Heart left ventricle (tissue), 16 donors: ENCODE measurements around the gene KIAA1671. TPM values are rescaled to one million over a fixed set of nuclear protein-coding genes. Genes with fewer than 3 reads are reported as not detected.

Experiments used
- ATAC-seq, 4 donors: fragments of 200-7000 bp; cut with Tn5 transposase; one replicate each; pipeline ENCODE4 v1.9.1; 2020 to 2022; ENCODE audit warnings: moderate library complexity in 4 of 4, mild to moderate bottlenecking in 3 of 4, moderate number of reproducible peaks in 1 of 4
- DNase-seq, 5 donors: peaks; one replicate each; pipeline ENCODE4 v3.0.0-alpha.2; 2020
- H3K27ac ChIP-seq, 12 donors: fragments of 200-600 bp; sonication (generic) in 4 of 12; one replicate each; pipeline versions ENCODE4 v1.5.0 to v1.8.0; 2016 to 2022; ENCODE audit warnings: mild to moderate bottlenecking in 2 of 12
- H3K27me3 ChIP-seq, 9 donors: fragments of 200-600 bp; sonication (generic) in 2 of 9; one replicate each; pipeline versions ENCODE4 v1.5.1 to v1.8.0; 2016 to 2022; ENCODE audit warnings: mild to moderate bottlenecking in 3 of 9
- H3K36me3 ChIP-seq, 9 donors: fragments of 200-600 bp; sonication (generic) in 2 of 9; one replicate each; pipeline versions ENCODE4 v1.5.0 to v1.8.0; 2018 to 2022; ENCODE audit warnings: mild to moderate bottlenecking in 2 of 9
- H3K4me1 ChIP-seq, 12 donors: fragments of 200-600 bp; sonication (generic) in 4 of 12; one replicate each; pipeline versions ENCODE4 v1.5.0 to v1.8.0; 2016 to 2022; ENCODE audit warnings: mild to moderate bottlenecking in 3 of 12
- H3K4me3 ChIP-seq, 12 donors: fragments of 200-600 bp; sonication (generic) in 4 of 12; one replicate each; pipeline versions ENCODE4 v1.5.0 to v1.8.0; 2017 to 2022; ENCODE audit warnings: mild to moderate bottlenecking in 9 of 12, moderate library complexity in 4 of 12
- H3K9me3 ChIP-seq, 12 donors: fragments of 200-600 bp; sonication (generic) in 4 of 12; one replicate each; pipeline versions ENCODE4 v1.5.0 to v1.8.0; 2016 to 2022; ENCODE audit warnings: mild to moderate bottlenecking in 1 of 12
- POLR2A ChIP-seq, 2 donors: fragments of 450-650 bp; IDR thresholded peaks; one replicate each; pipeline ENCODE4 v1.6.1; 2017; ENCODE audit warnings: antibody characterized with exemption in 2 of 2, mild to moderate bottlenecking in 2 of 2, moderate library complexity in 2 of 2
- WGBS, 4 donors: extraction: QIAGEN DNeasy Blood & Tissue Kit in 2 of 4; methylation state at CpG; one replicate each; pipeline versions ENCODE4 v1.1.5 to v1.1.7; 2013 to 2018; 5-methylcytosine and 5-hydroxymethylcytosine counted together
- intact Hi-C, 10 donors: fragments of 100-400 bp; cut with DNase I; formaldehyde crosslinking; loops; one replicate each; pipeline versions ENCODE4 v1.11.1 to v1.14.2; 2022
- polyA plus RNA-seq, 2 donors: library from polyadenylated mRNA; stranded (reverse); fragments of 200-250 nt; gene quantifications; one replicate each; pipeline ENCODE4 v1.2.3, GENCODE V29; 2013
- total RNA-seq, 9 donors: library from RNA; depleted of rRNA in 2 of 9; stranded (reverse); fragments of >200 nt in 2 of 9; fragmentation: NEBNext Ultra II Directional in 3 of 9; extraction: Animal tissue kit (Norgen Biotek cat#: 25700) in 3 of 9; gene quantifications; one replicate each; pipeline versions ENCODE4 v1.1.0 to v1.2.4, GENCODE V29; 2016 to 2023
- TF ChIP-seq, protein P1 (sequence below), 12 donors: fragments of 200-600 bp; sonication (generic) in 4 of 12; IDR thresholded peaks; one replicate each; pipeline versions ENCODE4 v1.5.0 to v1.8.0; 2018 to 2022; ENCODE audit warnings: antibody characterized with exemption in 12 of 12, mild to moderate bottlenecking in 5 of 12
- donor health status: ischemic (EF 13 %, LVEDD 7.1; RV severe dilation, severe dysfunction).
- donor health status: healthy with polysubstance abuse.
- donor health status: DM: no; HTN: yes; CAD: no.
- donor health status: DM: no; HTN: no; CAD: no.
- donor health status: ischemic (EF 25% LVEDD 6.9; RV normal size, moderate dysfunction).
- donor health status: ischemic (EF 25% LVEDD 5.7; RV mildly dilated, moderate dysfunction).
- donor health status: healthy.
- donor health status: DM: yes; HTN: yes; CAD: no.
- donor health status: ischemic (EF 35%, LVEDD 5.7; RV mildly dilated, moderate dysfunction).
- donor health status: nonischemic (EF 11% LVEDD 7.7; RV severe dilation, severe dysfunction).
- donor health status: DM: yes; HTN: yes; CAD: no.
- donor health status: PGD.
- donor health status: ischemic (EF 29% LVEDD 5.4; RV normal size, mild dysfunction).
- donor health status: nonischemic (EF 23%, LVEDD 6.1; RV moderate dilation, normal function).

KIAA1671 gene
- total and polyA plus RNA-seq, 11 donors = 4.5 to 22.1 (median 13.2) TPM

- no peaks in the 10 kb centered on the region for H3K9me3 ChIP-seq
- no peaks in the 10 kb centered on the region for H3K36me3 ChIP-seq
- DNase-seq (no peak), ATAC-seq (no peak)
- WGBS, 4 donors = 92 to 94% (median 94%) methylated on average over 6 of the region's 6 CpGs
- H3K27me3 ChIP-seq = peaks cover 0 to 5% (median 0%) of the 10 kb centered on the region in 9 donors
- H3K4me1 ChIP-seq = peaks cover 0 to 37% (median 3%) of the 10 kb centered on the region in 12 donors
- H3K27ac ChIP-seq = no peak overlapping the region
- TF ChIP-seq POLR2A (IDR thresholded peaks at IDR 0.05) = no peak
- TF ChIP-seq, protein P1, sequence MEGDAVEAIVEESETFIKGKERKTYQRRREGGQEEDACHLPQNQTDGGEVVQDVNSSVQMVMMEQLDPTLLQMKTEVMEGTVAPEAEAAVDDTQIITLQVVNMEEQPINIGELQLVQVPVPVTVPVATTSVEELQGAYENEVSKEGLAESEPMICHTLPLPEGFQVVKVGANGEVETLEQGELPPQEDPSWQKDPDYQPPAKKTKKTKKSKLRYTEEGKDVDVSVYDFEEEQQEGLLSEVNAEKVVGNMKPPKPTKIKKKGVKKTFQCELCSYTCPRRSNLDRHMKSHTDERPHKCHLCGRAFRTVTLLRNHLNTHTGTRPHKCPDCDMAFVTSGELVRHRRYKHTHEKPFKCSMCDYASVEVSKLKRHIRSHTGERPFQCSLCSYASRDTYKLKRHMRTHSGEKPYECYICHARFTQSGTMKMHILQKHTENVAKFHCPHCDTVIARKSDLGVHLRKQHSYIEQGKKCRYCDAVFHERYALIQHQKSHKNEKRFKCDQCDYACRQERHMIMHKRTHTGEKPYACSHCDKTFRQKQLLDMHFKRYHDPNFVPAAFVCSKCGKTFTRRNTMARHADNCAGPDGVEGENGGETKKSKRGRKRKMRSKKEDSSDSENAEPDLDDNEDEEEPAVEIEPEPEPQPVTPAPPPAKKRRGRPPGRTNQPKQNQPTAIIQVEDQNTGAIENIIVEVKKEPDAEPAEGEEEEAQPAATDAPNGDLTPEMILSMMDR (IDR thresholded peaks at IDR 0.05) = no peak
- H3K4me3 ChIP-seq = no peak overlapping the region
- intact Hi-C loops = no loop called here
Observed at GRCh38 chr22:25071720-25072119, 119.2 kb downstream of the KIAA1671 start.

DNA sequence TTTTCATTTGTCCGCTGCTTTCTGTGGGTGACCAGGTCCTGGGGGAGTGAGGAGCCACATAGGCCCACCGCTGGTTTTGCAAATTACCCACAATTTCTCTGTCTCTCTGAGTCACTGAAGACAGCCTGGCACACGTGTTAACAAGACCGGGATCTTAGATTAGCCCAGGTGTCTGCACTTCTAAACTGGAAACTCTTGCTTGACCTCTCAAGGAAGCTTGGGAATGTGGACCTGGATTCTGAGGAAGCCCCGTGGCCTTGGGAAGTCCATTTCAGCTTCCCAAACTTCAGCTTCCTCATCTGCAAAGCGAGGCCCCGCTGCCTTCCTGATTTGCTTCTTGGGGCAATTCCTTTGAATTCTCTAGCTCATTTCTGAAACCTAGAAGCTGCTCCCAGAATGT lies 119.9 kb downstream of the KIAA1671 start:
- DNase-seq (no peak), ATAC-seq (no peak)
- H3K4me3 ChIP-seq = no peak overlapping the region
- intact Hi-C loops = no loop called here
- TF ChIP-seq, protein P1 (IDR thresholded peaks at IDR 0.05) = no peak
- TF ChIP-seq POLR2A (IDR thresholded peaks at IDR 0.05) = no peak
- H3K36me3 ChIP-seq = no peaks in the 10 kb centered on the region
- peaks cover 0 to 41% (median 3%) of the 10 kb centered on the region in 12 donors for H3K4me1 ChIP-seq
- peaks cover 0 to 5% (median 0%) of the 10 kb centered on the region in 9 donors for H3K27me3 ChIP-seq
- H3K9me3 ChIP-seq = no peaks in the 10 kb centered on the region
- WGBS, 4 donors = 86 to 93% (median 90%) methylated on average over 7 of the region's 7 CpGs
- H3K27ac ChIP-seq = no peak overlapping the region

DNA sequence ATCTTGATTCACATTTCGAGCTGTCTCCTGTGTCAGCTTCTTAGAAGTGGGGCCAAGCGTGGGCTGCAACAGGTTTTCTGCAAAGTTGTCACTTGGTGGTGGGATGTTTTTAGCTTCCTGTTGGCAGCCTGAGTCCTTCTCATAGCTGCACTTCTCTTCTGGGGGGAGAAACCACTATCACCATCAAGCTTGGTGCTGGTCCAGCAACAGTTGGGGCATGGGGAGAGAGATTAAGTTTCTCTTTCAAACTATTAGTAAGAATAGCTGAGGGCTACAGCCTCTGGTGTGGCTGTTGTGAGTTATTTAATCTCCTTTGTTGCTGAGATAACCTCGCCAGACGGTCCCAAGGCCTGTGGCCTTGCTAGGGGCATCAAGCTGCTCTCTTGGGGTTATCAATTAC lies 123.8 kb downstream of the KIAA1671 start:
- intact Hi-C loops = no loop called here
- peak in 1 of 4 donors; percentile 8 for ATAC-seq
- TF ChIP-seq POLR2A (IDR thresholded peaks at IDR 0.05) = no peak
- TF ChIP-seq, protein P1 (IDR thresholded peaks at IDR 0.05) = no peak
- Histone ChIP-seq H3K27ac (peak overlapping the region in 1 of 12 donors; percentile 55), H3K36me3 (no peaks in the 10 kb centered on the region), H3K4me3 (no peak overlapping the region), H3K27me3 (no peaks in the 10 kb centered on the region), H3K9me3 (no peaks in the 10 kb centered on the region), H3K4me1 (peaks cover 0 to 22% (median 0%) of the 10 kb centered on the region in 12 donors)
- no peak for DNase-seq
- WGBS, 4 donors = 66 to 78% (median 73%) methylated on average over 4 of the region's 4 CpGs

DNA sequence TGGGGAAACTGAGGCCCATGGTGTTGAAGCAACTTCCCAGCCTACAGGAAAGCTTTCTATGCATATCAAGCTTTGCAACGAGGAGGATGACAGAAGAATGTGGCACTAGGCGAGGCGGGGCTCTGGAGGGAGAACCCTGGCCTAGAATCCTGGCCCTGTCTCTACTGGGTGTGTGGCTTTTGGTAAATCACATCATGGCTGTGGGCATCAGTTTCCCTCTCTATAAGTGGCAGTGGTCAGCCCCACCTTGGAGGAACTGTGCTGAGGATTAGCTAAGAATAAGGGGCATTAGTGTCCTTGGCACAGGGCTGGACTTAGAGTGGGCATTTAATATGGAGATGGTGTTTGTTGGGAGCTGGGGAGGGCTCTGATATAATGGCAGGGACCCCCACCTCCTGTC lies 124.5 kb downstream of the KIAA1671 start:
- H3K27ac ChIP-seq = peak overlapping the region in 1 of 12 donors; percentile 55
- WGBS, 4 donors = 50 to 82% (median 73%) methylated on average over 3 of the region's 3 CpGs
- intact Hi-C loops = no loop called here
- ATAC-seq (no peak), DNase-seq (no peak)
- H3K9me3 ChIP-seq = no peaks in the 10 kb centered on the region
- H3K4me3 ChIP-seq = no peak overlapping the region
- H3K4me1 ChIP-seq = peaks cover 0 to 22% (median 0%) of the 10 kb centered on the region in 12 donors
- TF ChIP-seq, protein P1 (IDR thresholded peaks at IDR 0.05) = no peak
- TF ChIP-seq POLR2A (IDR thresholded peaks at IDR 0.05) = no peak
- no peaks in the 10 kb centered on the region for H3K36me3 ChIP-seq
- H3K27me3 ChIP-seq = no peaks in the 10 kb centered on the region
